ENCODE data around the gene TNRC6A. TPM values are rescaled to one million over a fixed set of nuclear protein-coding genes. Genes with fewer than 3 reads are reported as not detected.

TNRC6A gene
- total and polyA plus RNA-seq, 2 experiments from 2014 or later, result 93.1 to 124 TPM

DNA sequence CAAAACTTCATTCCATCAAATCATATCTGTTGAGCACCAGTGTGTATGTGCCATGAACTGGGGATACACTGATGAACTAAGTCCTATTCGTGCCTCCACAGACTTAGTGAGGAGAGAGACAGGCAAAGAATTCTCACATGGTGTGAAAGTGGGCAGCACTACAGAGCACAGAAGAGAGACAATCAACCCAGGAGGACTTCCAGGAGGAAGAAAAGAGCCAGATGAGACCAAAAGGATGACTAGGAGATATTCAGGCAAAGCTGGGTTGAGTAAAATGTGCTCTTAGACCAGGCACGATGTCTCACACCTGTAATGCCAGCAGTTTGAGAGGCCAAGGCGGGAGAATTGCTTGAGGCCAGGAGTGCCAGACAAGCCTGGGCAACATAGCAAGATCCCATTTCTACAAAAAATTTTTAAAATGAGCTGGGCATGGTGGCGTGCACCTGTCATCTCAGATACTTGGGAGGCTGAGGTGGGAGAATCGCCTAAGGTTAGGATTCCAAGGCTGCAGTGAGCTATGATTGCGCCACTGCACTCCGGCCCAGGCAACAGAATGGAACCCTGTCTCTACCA, 30.2 kb upstream of the TNRC6A start:
- no peak for DNase-seq (ENCODE audit: low spot score)
- TF ChIP-seq CREB1 (CRISPR knock-in tag; IDR thresholded peaks at IDR 0.05; ENCODE audit: low read depth) (no peak), POLR2AphosphoS5 (IDR thresholded peaks at IDR 0.05; ENCODE audit: low read depth) (no peak), ZNF114 (CRISPR knock-in tag; IDR thresholded peaks at IDR 0.05) (no peak), ZNF331 (CRISPR knock-in tag; IDR thresholded peaks at IDR 0.05; ENCODE audit: low read depth) (no peak), NANOG (IDR thresholded peaks at IDR 0.05; ENCODE audit: borderline replicate concordance) (no peak), REST (IDR thresholded peaks at IDR 0.05; ENCODE audit: unreplicated experiment) (no peak), ETS1 (IDR thresholded peaks at IDR 0.05) (no peak), EZH2phosphoT487 (IDR thresholded peaks at IDR 0.05; ENCODE audit: unreplicated experiment) (no peak), CTCF (conservative IDR thresholded peaks at IDR 0.05; ENCODE audit: low read depth in 2 of 2) (no peak), STAT1 (IDR thresholded peaks at IDR 0.05; ENCODE audit: unreplicated experiment) (no peak), EZH2 (IDR thresholded peaks at IDR 0.05; ENCODE audit: low read depth, unreplicated experiment) (no peak), JUNB (IDR thresholded peaks at IDR 0.05; ENCODE audit: unreplicated experiment) (no peak)
- TF ChIP-seq, protein P1, sequence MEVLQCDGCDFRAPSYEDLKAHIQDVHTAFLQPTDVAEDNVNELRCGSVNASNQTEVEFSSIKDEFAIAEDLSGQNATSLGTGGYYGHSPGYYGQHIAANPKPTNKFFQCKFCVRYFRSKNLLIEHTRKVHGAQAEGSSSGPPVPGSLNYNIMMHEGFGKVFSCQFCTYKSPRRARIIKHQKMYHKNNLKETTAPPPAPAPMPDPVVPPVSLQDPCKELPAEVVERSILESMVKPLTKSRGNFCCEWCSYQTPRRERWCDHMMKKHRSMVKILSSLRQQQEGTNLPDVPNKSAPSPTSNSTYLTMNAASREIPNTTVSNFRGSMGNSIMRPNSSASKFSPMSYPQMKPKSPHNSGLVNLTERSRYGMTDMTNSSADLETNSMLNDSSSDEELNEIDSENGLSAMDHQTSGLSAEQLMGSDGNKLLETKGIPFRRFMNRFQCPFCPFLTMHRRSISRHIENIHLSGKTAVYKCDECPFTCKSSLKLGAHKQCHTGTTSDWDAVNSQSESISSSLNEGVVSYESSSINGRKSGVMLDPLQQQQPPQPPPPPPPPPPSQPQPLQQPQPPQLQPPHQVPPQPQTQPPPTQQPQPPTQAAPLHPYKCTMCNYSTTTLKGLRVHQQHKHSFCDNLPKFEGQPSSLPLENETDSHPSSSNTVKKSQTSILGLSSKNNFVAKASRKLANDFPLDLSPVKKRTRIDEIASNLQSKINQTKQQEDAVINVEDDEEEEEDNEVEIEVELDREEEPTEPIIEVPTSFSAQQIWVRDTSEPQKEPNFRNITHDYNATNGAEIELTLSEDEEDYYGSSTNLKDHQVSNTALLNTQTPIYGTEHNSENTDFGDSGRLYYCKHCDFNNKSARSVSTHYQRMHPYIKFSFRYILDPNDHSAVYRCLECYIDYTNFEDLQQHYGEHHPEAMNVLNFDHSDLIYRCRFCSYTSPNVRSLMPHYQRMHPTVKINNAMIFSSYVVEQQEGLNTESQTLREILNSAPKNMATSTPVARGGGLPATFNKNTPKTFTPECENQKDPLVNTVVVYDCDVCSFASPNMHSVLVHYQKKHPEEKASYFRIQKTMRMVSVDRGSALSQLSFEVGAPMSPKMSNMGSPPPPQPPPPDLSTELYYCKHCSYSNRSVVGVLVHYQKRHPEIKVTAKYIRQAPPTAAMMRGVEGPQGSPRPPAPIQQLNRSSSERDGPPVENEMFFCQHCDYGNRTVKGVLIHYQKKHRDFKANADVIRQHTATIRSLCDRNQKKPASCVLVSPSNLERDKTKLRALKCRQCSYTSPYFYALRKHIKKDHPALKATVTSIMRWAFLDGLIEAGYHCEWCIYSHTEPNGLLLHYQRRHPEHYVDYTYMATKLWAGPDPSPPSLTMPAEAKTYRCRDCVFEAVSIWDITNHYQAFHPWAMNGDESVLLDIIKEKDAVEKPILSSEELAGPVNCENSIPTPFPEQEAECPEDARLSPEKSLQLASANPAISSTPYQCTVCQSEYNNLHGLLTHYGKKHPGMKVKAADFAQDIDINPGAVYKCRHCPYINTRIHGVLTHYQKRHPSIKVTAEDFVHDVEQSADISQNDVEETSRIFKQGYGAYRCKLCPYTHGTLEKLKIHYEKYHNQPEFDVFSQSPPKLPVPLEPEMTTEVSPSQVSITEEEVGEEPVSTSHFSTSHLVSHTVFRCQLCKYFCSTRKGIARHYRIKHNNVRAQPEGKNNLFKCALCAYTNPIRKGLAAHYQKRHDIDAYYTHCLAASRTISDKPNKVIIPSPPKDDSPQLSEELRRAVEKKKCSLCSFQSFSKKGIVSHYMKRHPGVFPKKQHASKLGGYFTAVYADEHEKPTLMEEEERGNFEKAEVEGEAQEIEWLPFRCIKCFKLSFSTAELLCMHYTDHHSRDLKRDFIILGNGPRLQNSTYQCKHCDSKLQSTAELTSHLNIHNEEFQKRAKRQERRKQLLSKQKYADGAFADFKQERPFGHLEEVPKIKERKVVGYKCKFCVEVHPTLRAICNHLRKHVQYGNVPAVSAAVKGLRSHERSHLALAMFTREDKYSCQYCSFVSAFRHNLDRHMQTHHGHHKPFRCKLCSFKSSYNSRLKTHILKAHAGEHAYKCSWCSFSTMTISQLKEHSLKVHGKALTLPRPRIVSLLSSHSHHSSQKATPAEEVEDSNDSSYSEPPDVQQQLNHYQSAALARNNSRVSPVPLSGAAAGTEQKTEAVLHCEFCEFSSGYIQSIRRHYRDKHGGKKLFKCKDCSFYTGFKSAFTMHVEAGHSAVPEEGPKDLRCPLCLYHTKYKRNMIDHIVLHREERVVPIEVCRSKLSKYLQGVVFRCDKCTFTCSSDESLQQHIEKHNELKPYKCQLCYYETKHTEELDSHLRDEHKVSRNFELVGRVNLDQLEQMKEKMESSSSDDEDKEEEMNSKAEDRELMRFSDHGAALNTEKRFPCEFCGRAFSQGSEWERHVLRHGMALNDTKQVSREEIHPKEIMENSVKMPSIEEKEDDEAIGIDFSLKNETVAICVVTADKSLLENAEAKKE (CRISPR knock-in tag; IDR thresholded peaks at IDR 0.05), result no peak
- H3K36me3 ChIP-seq (ENCODE audit: insufficient read depth), result no peaks in the 10 kb centered on the region
- no peaks in the 10 kb centered on the region for H3K9me3 Mint-ChIP-seq
- H3K27me3 Mint-ChIP-seq (ENCODE audit: insufficient read depth, low read depth, poor library complexity), result peaks cover 6% of the 10 kb centered on the region
- H3K4me1 ChIP-seq (ENCODE audit: insufficient read depth), result peaks cover 6% of the 10 kb centered on the region; the same call in 1 of the 2 replicates
- H3K27ac ChIP-seq (ENCODE audit: low read depth), result no peak overlapping the region
- peaks cover 11% of the 10 kb centered on the region for H3K4me1 Mint-ChIP-seq
- H3K79me2 ChIP-seq (replicated peaks; ENCODE audit: insufficient read depth), result no peaks in the 10 kb centered on the region
- H3F3A ChIP-seq (replicated peaks; ENCODE audit: low read depth), result no peaks in the 10 kb centered on the region
- H2AFZ ChIP-seq, result no peak overlapping the region
- no peak overlapping the region for H3K4me2 ChIP-seq
- H3K36me3 Mint-ChIP-seq (ENCODE audit: low read depth), result no peaks in the 10 kb centered on the region
- H3K27ac Mint-ChIP-seq, result no peak overlapping the region
- no peaks in the 10 kb centered on the region for H4K20me1 ChIP-seq (replicated peaks; ENCODE audit: insufficient read depth)
- no peak for ATAC-seq
- H3K4me3 Mint-ChIP-seq, result no peak overlapping the region
- no peaks in the 10 kb centered on the region for H3K9me2 ChIP-seq (ENCODE audit: insufficient read depth)
- no peaks in the 10 kb centered on the region for H3K27me3 ChIP-seq (ENCODE audit: insufficient read depth)
- H3K4me3 ChIP-seq, result no peak overlapping the region
